ENCODE data around the gene IRF2BP1. TPM values are rescaled to one million over a fixed set of nuclear protein-coding genes. Genes with fewer than 3 reads are reported as not detected.

IRF2BP1 gene
- total and polyA plus RNA-seq, 2 donors (not counting 1 experiment from before 2014, with no cell fraction given): 4.0 to 23.1 TPM

DNA sequence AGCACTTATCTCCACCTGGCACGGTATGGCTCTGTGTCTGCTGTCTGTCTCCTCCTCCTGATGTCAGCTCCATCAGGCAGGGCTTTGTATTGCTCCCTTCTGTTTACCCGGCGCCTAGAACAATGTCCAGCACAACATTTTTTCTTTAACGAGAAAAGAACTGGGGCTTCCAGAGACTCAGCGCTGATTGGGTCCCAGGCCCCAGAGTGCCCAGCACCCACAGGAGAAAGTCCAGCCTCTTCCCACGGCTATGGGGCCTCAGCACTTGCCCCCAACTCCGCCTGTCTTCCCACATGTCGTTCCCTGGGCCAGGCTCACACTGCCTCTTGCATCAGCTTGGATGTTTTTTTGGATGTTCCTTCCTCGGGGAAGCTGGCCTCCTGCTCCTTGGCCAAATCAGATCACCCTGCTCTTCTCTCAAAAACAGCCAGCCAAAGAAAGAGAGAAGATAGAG, 9.6 kb upstream of the IRF2BP1 start:
- TF ChIP-seq, protein P1, sequence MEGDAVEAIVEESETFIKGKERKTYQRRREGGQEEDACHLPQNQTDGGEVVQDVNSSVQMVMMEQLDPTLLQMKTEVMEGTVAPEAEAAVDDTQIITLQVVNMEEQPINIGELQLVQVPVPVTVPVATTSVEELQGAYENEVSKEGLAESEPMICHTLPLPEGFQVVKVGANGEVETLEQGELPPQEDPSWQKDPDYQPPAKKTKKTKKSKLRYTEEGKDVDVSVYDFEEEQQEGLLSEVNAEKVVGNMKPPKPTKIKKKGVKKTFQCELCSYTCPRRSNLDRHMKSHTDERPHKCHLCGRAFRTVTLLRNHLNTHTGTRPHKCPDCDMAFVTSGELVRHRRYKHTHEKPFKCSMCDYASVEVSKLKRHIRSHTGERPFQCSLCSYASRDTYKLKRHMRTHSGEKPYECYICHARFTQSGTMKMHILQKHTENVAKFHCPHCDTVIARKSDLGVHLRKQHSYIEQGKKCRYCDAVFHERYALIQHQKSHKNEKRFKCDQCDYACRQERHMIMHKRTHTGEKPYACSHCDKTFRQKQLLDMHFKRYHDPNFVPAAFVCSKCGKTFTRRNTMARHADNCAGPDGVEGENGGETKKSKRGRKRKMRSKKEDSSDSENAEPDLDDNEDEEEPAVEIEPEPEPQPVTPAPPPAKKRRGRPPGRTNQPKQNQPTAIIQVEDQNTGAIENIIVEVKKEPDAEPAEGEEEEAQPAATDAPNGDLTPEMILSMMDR (conservative IDR thresholded peaks at IDR 0.05 in 1 of 2, IDR thresholded peaks at IDR 0.05 in 1 of 2; ENCODE audit: low read depth in 1 of 2, low read length in 2 of 2): no peak
- TF ChIP-seq EZH2 (IDR thresholded peaks at IDR 0.05; ENCODE audit: low read length, missing control alignments): no peak
- no peak overlapping the region for H3K4me3 ChIP-seq (replicated peaks in 1 of 4; ENCODE audit: control extremely low read depth in 1 of 4, insufficient read depth in 1 of 4, low read depth in 3 of 4, low read length in 4 of 4)
- DNase-seq (ENCODE audit: low read depth in 2 of 2): no peak
- no peaks in the 10 kb centered on the region for H3K79me2 ChIP-seq (ENCODE audit: control insufficient read depth, insufficient read depth, low read length)
- H3K9ac ChIP-seq (ENCODE audit: insufficient read depth, low read length): no peak overlapping the region
- peaks cover 2% of the 10 kb centered on the region for H3K36me3 ChIP-seq (ENCODE audit: control insufficient read depth, insufficient read depth, low read length)
- no peaks in the 10 kb centered on the region for H3K27me3 ChIP-seq (ENCODE audit: control insufficient read depth, insufficient read depth, low read length)
- H3K4me1 ChIP-seq (ENCODE audit: control insufficient read depth, extremely low read depth, insufficient read depth, low read length): no peaks in the 10 kb centered on the region
- H4K20me1 ChIP-seq (ENCODE audit: control insufficient read depth, extremely low read depth, insufficient read depth, low read length): no peaks in the 10 kb centered on the region
- H2AFZ ChIP-seq (ENCODE audit: low read length): no peak overlapping the region
- no peak overlapping the region for H3K4me2 ChIP-seq (ENCODE audit: extremely low read depth, insufficient read depth, low read length)
- no peak overlapping the region for H3K27ac ChIP-seq (ENCODE audit: insufficient read depth, low read length)
- no peaks in the 10 kb centered on the region for H3K9me3 ChIP-seq (ENCODE audit: control insufficient read depth, insufficient read depth, low read depth, low read length)

DNA sequence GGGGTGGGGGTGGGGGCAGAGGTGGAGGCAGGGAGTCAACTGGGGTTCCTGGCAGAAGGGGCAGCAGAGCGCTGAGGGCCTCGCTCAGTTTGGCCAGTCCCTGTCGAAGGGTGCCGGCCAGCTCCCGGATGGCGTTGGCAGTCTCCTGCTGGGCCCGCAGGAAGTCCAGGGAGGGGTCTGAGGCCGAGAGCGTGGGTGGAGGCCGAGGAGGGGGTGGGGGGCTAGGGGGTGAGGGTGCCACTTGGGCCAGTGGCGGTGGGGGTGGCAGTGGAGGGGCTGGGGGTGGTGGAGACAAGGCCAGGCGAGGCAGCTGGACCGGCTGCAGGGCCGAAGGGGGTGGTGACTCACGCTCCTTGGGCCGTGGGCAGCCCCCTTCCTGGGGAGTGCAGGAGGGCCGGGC, 4.9 kb upstream of the IRF2BP1 start:
- H3K4me3 ChIP-seq (replicated peaks in 1 of 4; ENCODE audit: control extremely low read depth in 1 of 4, insufficient read depth in 1 of 4, low read depth in 3 of 4, low read length in 4 of 4): no peak overlapping the region
- DNase-seq (ENCODE audit: low read depth in 2 of 2): no peak
- peaks cover 2% of the 10 kb centered on the region for H3K4me1 ChIP-seq (ENCODE audit: control insufficient read depth, extremely low read depth, insufficient read depth, low read length)
- no peak overlapping the region for H3K27ac ChIP-seq (ENCODE audit: insufficient read depth, low read length)
- no peaks in the 10 kb centered on the region for H4K20me1 ChIP-seq (ENCODE audit: control insufficient read depth, extremely low read depth, insufficient read depth, low read length)
- H2AFZ ChIP-seq (ENCODE audit: low read length): no peak overlapping the region
- no peaks in the 10 kb centered on the region for H3K79me2 ChIP-seq (ENCODE audit: control insufficient read depth, insufficient read depth, low read length)
- TF ChIP-seq, protein P1 (conservative IDR thresholded peaks at IDR 0.05 in 1 of 2, IDR thresholded peaks at IDR 0.05 in 1 of 2; ENCODE audit: low read depth in 1 of 2, low read length in 2 of 2): no peak
- no peak for TF ChIP-seq EZH2 (IDR thresholded peaks at IDR 0.05; ENCODE audit: low read length, missing control alignments)
- no peaks in the 10 kb centered on the region for H3K9me3 ChIP-seq (ENCODE audit: control insufficient read depth, insufficient read depth, low read depth, low read length)
- H3K36me3 ChIP-seq (ENCODE audit: control insufficient read depth, insufficient read depth, low read length): no peaks in the 10 kb centered on the region
- H3K9ac ChIP-seq (ENCODE audit: insufficient read depth, low read length): no peak overlapping the region
- no peak overlapping the region for H3K4me2 ChIP-seq (ENCODE audit: extremely low read depth, insufficient read depth, low read length)
- no peaks in the 10 kb centered on the region for H3K27me3 ChIP-seq (ENCODE audit: control insufficient read depth, insufficient read depth, low read length)

DNA sequence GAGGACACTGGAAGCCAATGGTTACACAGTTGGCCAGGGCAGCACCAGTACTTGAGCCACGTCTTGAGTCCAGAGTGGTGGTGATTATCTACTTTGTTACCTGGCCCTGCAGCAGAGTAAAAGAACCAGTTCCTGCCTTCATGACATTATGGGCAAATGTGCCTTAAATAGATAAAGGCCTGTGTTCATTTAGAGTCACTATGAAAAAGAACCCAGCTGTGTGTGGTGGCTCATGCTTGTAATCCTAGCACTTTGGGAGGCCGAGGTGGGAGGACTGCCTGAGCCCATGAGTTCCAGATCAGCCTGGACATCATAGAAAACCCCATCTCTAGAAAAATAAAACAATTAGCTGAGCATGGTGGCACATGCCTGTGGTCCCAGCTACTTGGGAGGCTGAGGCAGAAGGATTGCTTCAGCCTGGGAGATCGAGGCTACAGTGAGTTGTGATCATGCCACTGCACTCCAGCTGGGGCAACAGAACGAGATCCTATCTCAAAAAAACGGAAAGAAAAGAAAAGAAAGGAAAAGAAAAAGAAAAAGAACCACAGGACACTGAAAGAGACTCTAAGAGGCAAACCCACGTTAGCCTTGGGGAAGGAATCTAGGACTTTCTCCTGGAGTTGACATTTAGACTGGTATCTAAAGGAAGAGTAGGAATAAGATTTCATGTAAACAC, 3.4 kb upstream of the IRF2BP1 start:
- no peak overlapping the region for H2AFZ ChIP-seq (ENCODE audit: low read length)
- H3K36me3 ChIP-seq (ENCODE audit: control insufficient read depth, insufficient read depth, low read length): peaks cover 2% of the 10 kb centered on the region
- H3K27me3 ChIP-seq (ENCODE audit: control insufficient read depth, insufficient read depth, low read length): no peaks in the 10 kb centered on the region
- no peak overlapping the region for H3K27ac ChIP-seq (ENCODE audit: insufficient read depth, low read length)
- H3K4me1 ChIP-seq (ENCODE audit: control insufficient read depth, extremely low read depth, insufficient read depth, low read length): peaks cover 2% of the 10 kb centered on the region
- no peak for DNase-seq (ENCODE audit: low read depth in 2 of 2)
- no peak overlapping the region for H3K9ac ChIP-seq (ENCODE audit: insufficient read depth, low read length)
- no peak overlapping the region for H3K4me2 ChIP-seq (ENCODE audit: extremely low read depth, insufficient read depth, low read length)
- TF ChIP-seq EZH2 (IDR thresholded peaks at IDR 0.05; ENCODE audit: low read length, missing control alignments): no peak
- TF ChIP-seq, protein P1 (conservative IDR thresholded peaks at IDR 0.05 in 1 of 2, IDR thresholded peaks at IDR 0.05 in 1 of 2; ENCODE audit: low read depth in 1 of 2, low read length in 2 of 2): no peak
- H3K9me3 ChIP-seq (ENCODE audit: control insufficient read depth, insufficient read depth, low read depth, low read length): no peaks in the 10 kb centered on the region
- H4K20me1 ChIP-seq (ENCODE audit: control insufficient read depth, extremely low read depth, insufficient read depth, low read length): no peaks in the 10 kb centered on the region
- peaks cover 7% of the 10 kb centered on the region for H3K79me2 ChIP-seq (ENCODE audit: control insufficient read depth, insufficient read depth, low read length)
- no peak overlapping the region for H3K4me3 ChIP-seq (replicated peaks in 1 of 4; ENCODE audit: control extremely low read depth in 1 of 4, insufficient read depth in 1 of 4, low read depth in 3 of 4, low read length in 4 of 4)

Measured in fibroblast of lung (primary cell).